H9 (cell line): ENCODE results near the gene BAX. TPM values are rescaled to one million over a fixed set of nuclear protein-coding genes. Genes with fewer than 3 reads are reported as not detected.

Experiments used
- DNase-seq: peaks from one replicate; pipeline ENCODE4 v3.0.0-alpha.2; 2017
- H2AFZ ChIP-seq: one replicate; pipeline ENCODE4 v1.6.1; 2013; ENCODE audit warnings: mild to moderate bottlenecking, low read length, control low read depth, moderate library complexity
- H2AK5ac ChIP-seq: 2 replicates; pipeline ENCODE4 v1.6.1; 2013; ENCODE audit warnings: low read length, control low read depth, mixed read lengths; ENCODE audit not compliant: insufficient read length
- H2BK120ac ChIP-seq: one replicate; pipeline ENCODE4 v1.6.1; 2013; ENCODE audit warnings: low read depth, mild to moderate bottlenecking, low read length, control low read depth, inconsistent platforms; ENCODE audit not compliant: poor library complexity, severe bottlenecking
- H2BK12ac ChIP-seq: 2 replicates; pipeline ENCODE4 v1.6.1; 2013; ENCODE audit warnings: low read length, control low read depth, mixed read lengths, low read depth; ENCODE audit not compliant: insufficient read length
- H2BK15ac ChIP-seq: 2 replicates; pipeline ENCODE4 v1.6.1; 2013; ENCODE audit warnings: low read depth, low read length, control low read depth
- H2BK20ac ChIP-seq: one replicate; pipeline ENCODE4 v1.6.1; 2013; ENCODE audit warnings: low read depth, mild to moderate bottlenecking, low read length, control low read depth, inconsistent platforms; ENCODE audit not compliant: poor library complexity, severe bottlenecking
- H2BK5ac ChIP-seq: 2 replicates; pipeline ENCODE4 v1.6.1; 2013; ENCODE audit warnings: low read length, control low read depth, mixed read lengths; ENCODE audit not compliant: insufficient read length
- H3K14ac ChIP-seq: 2 replicates; pipeline ENCODE4 v1.6.1; 2013; ENCODE audit warnings: low read length, control low read depth; ENCODE audit not compliant: insufficient read depth
- H3K18ac ChIP-seq: 2 replicates; pipeline ENCODE4 v1.6.1; 2013; ENCODE audit warnings: low read depth, mild to moderate bottlenecking, mixed read lengths, low read length, control low read depth; ENCODE audit not compliant: insufficient read length
- H3K23ac ChIP-seq: 2 replicates; pipeline ENCODE4 v1.6.1; 2013; ENCODE audit warnings: low read length, control low read depth, mixed read lengths, low read depth; ENCODE audit not compliant: insufficient read length
- H3K23me2 ChIP-seq: 2 replicates; pipeline ENCODE4 v1.6.1; 2013; ENCODE audit warnings: low read depth, mild to moderate bottlenecking, mixed read lengths, low read length, control low read depth; ENCODE audit not compliant: insufficient read length, poor library complexity, severe bottlenecking
- H3K27ac ChIP-seq: 2 replicates; pipeline ENCODE4 v1.5.1; 2013; ENCODE audit warnings: low read length, control low read depth, mixed read lengths, low read depth; ENCODE audit not compliant: insufficient read length
- H3K27me3 ChIP-seq: 2 replicates; pipeline ENCODE4 v1.6.1; 2013; ENCODE audit warnings: low read length, control low read depth, inconsistent platforms; ENCODE audit not compliant: insufficient read depth
- H3K4ac ChIP-seq: 2 replicates; pipeline ENCODE4 v1.6.1; 2013; ENCODE audit warnings: low read depth, mild to moderate bottlenecking, control low read depth, inconsistent platforms, low read length, moderate library complexity
- H3K4me1 ChIP-seq: 2 replicates; pipeline ENCODE4 v1.6.1; 2013; ENCODE audit warnings: low read length, control low read depth, inconsistent platforms; ENCODE audit not compliant: insufficient read depth
- H3K4me2 ChIP-seq: 2 replicates; pipeline ENCODE4 v1.6.1; 2013; ENCODE audit warnings: low read length, control low read depth, mixed read lengths; ENCODE audit not compliant: insufficient read length, insufficient read depth
- H3K56ac ChIP-seq: 2 replicates; pipeline ENCODE4 v1.6.1; 2013; ENCODE audit warnings: low read depth, mild to moderate bottlenecking, mixed read lengths, low read length, control low read depth; ENCODE audit not compliant: insufficient read length
- H3K79me1 ChIP-seq: 2 replicates; pipeline ENCODE4 v1.6.1; 2013; ENCODE audit warnings: low read depth, mild to moderate bottlenecking, moderate library complexity, low read length, control low read depth, inconsistent platforms; ENCODE audit not compliant: insufficient read depth, poor library complexity, severe bottlenecking
- H3K79me2 ChIP-seq: 2 replicates; pipeline ENCODE4 v1.6.1; 2013; ENCODE audit warnings: low read length, control low read depth, inconsistent platforms; ENCODE audit not compliant: insufficient read depth
- H3K9ac ChIP-seq: 2 replicates; pipeline ENCODE4 v1.6.1; 2013; ENCODE audit warnings: low read length, control low read depth, mixed read lengths; ENCODE audit not compliant: insufficient read length; ENCODE audit errors: extremely low read depth
- H3K9me3 ChIP-seq: one replicate; pipeline ENCODE4 v1.6.1; 2013; ENCODE audit warnings: low read depth, low read length, inconsistent platforms; ENCODE audit not compliant: control insufficient read depth
- H3T11ph ChIP-seq: one replicate; pipeline ENCODE4 v1.6.1; 2013; ENCODE audit warnings: mild to moderate bottlenecking, low read length, control low read depth, inconsistent platforms
- H4K20me1 ChIP-seq: one replicate; pipeline ENCODE4 v1.6.1; 2013; ENCODE audit not compliant: control insufficient read depth, insufficient read length, insufficient read depth
- H4K5ac ChIP-seq: 2 replicates; pipeline ENCODE4 v1.6.1; 2013; ENCODE audit warnings: low read depth, mild to moderate bottlenecking, mixed read lengths, low read length, control low read depth; ENCODE audit not compliant: insufficient read length
- H4K8ac ChIP-seq: replicated peaks from 2 replicates; pipeline ENCODE4 v1.6.1; 2013; ENCODE audit warnings: low read length, control low read depth, mixed read lengths, low read depth; ENCODE audit not compliant: insufficient read length
- H4K91ac ChIP-seq: 2 replicates; pipeline ENCODE4 v1.6.1; 2013; ENCODE audit warnings: low read depth, mild to moderate bottlenecking, moderate library complexity, mixed read lengths, low read length, control low read depth; ENCODE audit not compliant: insufficient read length
- H3K27ac Mint-ChIP-seq, 3 experiments: 2 replicates in 2 of 3; 3 replicates in 1 of 3; pipeline ENCODE4 v1.8.0; 2020 to 2021; ENCODE audit warnings: mixed read lengths in 3 of 3, mild to moderate bottlenecking in 1 of 3, moderate library complexity in 1 of 3
- H3K27me3 Mint-ChIP-seq: 2 replicates; pipeline ENCODE4 v1.8.0; 2021; ENCODE audit warnings: low read depth, mild to moderate bottlenecking, moderate library complexity, mixed read lengths
- H3K36me3 Mint-ChIP-seq, 3 experiments: 2 replicates in 2 of 3; 3 replicates in 1 of 3; pipeline ENCODE4 v1.8.0; 2020 to 2021; ENCODE audit warnings: low read depth in 3 of 3, mixed read lengths in 3 of 3; ENCODE audit not compliant: insufficient read depth in 1 of 3
- H3K4me1 Mint-ChIP-seq, 2 experiments: 2 replicates each; pipeline ENCODE4 v1.8.0; 2020; ENCODE audit warnings: mixed read lengths in 2 of 2
- H3K4me3 Mint-ChIP-seq, 2 experiments: 2 replicates in 1 of 2; 3 replicates in 1 of 2; pipeline ENCODE4 v1.8.0; 2020 to 2021; ENCODE audit warnings: mild to moderate bottlenecking in 2 of 2, mixed read lengths in 2 of 2, moderate library complexity in 1 of 2
- H3K9me3 Mint-ChIP-seq, 2 experiments: 2 replicates in 1 of 2; 3 replicates in 1 of 2; pipeline ENCODE4 v1.8.0; 2020; ENCODE audit warnings: mild to moderate bottlenecking in 2 of 2, mixed read lengths in 2 of 2, moderate library complexity in 1 of 2
- CTCF ChIP-seq: fragments of 200-600 bp; sonication (generic); conservative IDR thresholded peaks from 3 replicates; pipeline ENCODE4 v1.8.0; 2021; ENCODE audit warnings: antibody characterized with exemption, mild to moderate bottlenecking
- WGBS: extraction: QIAGEN DNeasy Blood & Tissue Kit; methylation state at CpG from one replicate; pipeline ENCODE4 v1.1.7; 2013; ENCODE audit warnings: missing lambda C conversion rate, low lambda C conversion rate, mixed read lengths; ENCODE audit not compliant: insufficient read length; ENCODE audit errors: extremely low coverage; 5-methylcytosine and 5-hydroxymethylcytosine counted together
- total RNA-seq: library from RNA; stranded (reverse); gene quantifications from 2 replicates; pipeline ENCODE4 v1.2.1, GENCODE V29; 2021

The BAX gene
- total RNA-seq, 1 experiment from 2014 or later: 310 TPM

- Histone ChIP-seq H4K91ac (no peak overlapping the region), H2AK5ac (no peak overlapping the region), H3K14ac (no peak overlapping the region), H4K8ac (no peak overlapping the region), H4K5ac (no peak overlapping the region), H2BK5ac (no peak overlapping the region), H2BK12ac (no peak overlapping the region), H3K27ac (no peak overlapping the region), H3K9me3 (no peaks in the 10 kb centered on the region), H3K18ac (no peak overlapping the region), H3K23ac (no peak overlapping the region), H2BK120ac (no peak overlapping the region), H2AFZ (no peak overlapping the region), H3T11ph (no peak overlapping the region), H3K4ac (no peak overlapping the region), H3K4me2 (no peak overlapping the region), H2BK15ac (no peak overlapping the region), H2BK20ac (no peak overlapping the region), H3K79me2 (peaks cover 5% of the 10 kb centered on the region; the same call in 1 of the 2 replicates), H3K56ac (no peak overlapping the region), H3K23me2 (no peaks in the 10 kb centered on the region), H3K4me1 (no peaks in the 10 kb centered on the region), H3K79me1 (no peaks in the 10 kb centered on the region), H3K27me3 (no peaks in the 10 kb centered on the region), H4K20me1 (no peaks in the 10 kb centered on the region), H3K9ac (no peak overlapping the region)
- no peaks in the 10 kb centered on the region for H3K9me3 Mint-ChIP-seq
- H3K27ac Mint-ChIP-seq: peak overlapping the region; percentile 78 to 94 (median 94); a peak in 5 of 7 replicates
- no peaks in the 10 kb centered on the region for H3K27me3 Mint-ChIP-seq
- H3K36me3 Mint-ChIP-seq: peaks cover 8 to 30% (median 18%) of the 10 kb centered on the region in 3 experiments; a peak in 6 of 7 replicates
- peak; percentile 92 for TF ChIP-seq CTCF
- peaks cover 17 to 20% of the 10 kb centered on the region in 2 experiments for H3K4me1 Mint-ChIP-seq
- no CpG with 5 or more reads among the region's 16 CpGs for WGBS
- DNase-seq: peak; percentile 90
- H3K4me3 Mint-ChIP-seq: peak overlapping the region in 1 of 2 experiments; percentile 54; a peak in 2 of 5 replicates
These were observed 45.0 kb downstream of the BAX start for GRCh38 chr19:48999481-49000325.
